B cell (primary cell): ENCODE results near the gene DUSP7.

Experiments used
- CTCF ChIP-seq: fragments of 200-600 bp; IDR thresholded peaks from one replicate; pipeline ENCODE4 v1.8.0; 2022; ENCODE audit warnings: antibody characterized with exemption, mild to moderate bottlenecking
- EZH2 ChIP-seq: IDR thresholded peaks from 2 replicates; pipeline ENCODE4 v1.6.1; 2012; ENCODE audit warnings: borderline replicate concordance, low read depth, mild to moderate bottlenecking, moderate library complexity, low read length; ENCODE audit not compliant: insufficient read depth, poor library complexity, severe bottlenecking

- TF ChIP-seq CTCF (no peak), EZH2 (no peak)
These were observed 14.6 kb upstream of the DUSP7 start for GRCh38 chr3:52070724-52071621.
